HG02852 (cell line): ENCODE data around the gene SPRR2A.
"Not testable (repeated sequence)": the region's sequence is repeated elsewhere in the genome, so short reads cannot be mapped to it uniquely, and the experiment has no call there.

ENCODE experiments used
- ATAC-seq: cut with Tn5 transposase; IDR thresholded peaks from one replicate; pipeline ENCODE4 v1.9.1; 2021; ENCODE audit warnings: mild to moderate bottlenecking, moderate library complexity; ENCODE audit not compliant: unreplicated experiment

Gene SPRR2A

DNA sequence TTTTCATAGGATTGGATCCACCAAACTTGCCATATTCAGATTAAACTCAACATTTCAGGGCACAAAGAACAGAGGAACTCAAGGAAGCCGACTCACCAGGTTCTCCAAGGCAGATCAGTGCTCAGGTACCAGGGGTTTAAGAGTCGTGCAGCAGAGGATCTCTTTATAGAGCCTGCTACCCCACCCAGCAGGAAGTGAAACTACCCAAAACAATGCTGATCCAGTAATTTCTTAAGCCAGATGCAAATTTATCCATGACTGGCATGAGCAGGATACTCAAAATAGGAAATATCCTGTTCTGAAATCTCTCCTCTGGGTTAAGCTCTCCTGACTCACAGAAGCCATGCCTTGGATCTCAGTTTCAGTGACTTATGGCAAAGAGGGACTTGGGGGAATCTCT, at the start of gene SPRR2A:
TSS of gene SPRR2A (minus strand) at position 138 of the 400 bp plus-strand sequence. CDS start 777 bp downstream, outside the sequence.
- ATAC-seq = no peak

DNA sequence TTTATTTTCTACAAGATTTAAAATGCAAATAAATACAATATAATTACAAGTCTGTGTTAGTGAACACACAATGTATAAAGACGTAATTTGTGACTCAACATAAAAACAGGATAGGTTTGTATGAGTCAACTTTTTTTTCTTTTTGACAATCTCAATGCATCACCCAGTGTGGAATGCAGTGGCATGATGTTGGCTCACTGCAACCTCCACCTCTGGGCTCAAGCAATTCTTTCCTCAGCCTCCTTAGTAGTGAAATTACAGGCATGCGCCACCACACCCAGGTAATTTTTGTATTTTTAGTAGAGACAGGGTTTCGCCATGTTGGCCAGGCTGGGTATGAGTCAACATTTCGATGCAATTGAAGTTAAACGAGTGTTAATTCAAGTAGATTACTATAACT, 42.9 kb upstream of the SPRR2A start:
- no peak for ATAC-seq

DNA sequence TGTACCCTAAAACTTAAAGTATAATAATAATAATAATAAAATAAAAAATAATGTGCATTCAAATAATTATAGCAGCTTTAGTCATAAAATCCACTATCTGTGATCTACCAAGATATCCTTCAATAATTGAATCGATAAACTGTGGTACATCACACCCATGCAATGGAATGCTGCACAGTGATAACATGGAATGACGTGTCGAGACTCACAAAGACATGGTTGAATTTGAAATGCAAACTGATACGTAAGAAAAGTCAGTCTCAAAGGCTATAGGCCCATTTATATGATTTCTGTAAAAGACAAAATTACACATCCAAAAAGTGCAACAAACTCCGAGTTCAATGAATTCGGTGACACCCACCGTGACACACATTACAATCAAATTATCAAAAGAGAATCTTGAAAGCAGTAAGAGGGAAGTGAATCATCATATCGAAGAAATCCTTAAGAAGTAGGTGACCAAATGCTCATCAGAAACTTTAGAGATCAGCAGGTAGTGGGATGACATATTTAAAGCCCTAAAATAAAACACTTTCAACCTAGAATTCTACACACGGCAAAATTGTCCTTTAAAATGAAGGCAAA, 42.2 kb upstream of the SPRR2A start:
- no peak for ATAC-seq

DNA sequence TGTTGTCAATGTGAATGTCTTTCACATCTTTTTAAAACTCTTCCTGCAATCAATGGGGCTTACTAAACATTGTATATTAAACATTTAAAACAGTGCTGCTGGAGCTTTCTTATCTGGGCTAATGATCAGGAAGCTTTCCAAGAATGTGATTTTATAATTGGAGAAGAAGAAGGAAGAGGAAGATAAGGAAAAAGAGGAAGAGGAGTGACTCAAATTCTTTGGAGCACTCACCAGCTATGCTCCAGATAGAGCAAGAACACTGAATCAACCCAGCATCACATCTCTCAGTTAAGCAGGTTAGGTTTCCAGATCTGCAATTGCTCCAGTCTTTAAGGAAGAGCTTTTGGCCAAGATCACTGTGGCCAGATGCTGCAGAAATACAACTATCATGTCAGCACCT, 38.5 kb upstream of the SPRR2A start:
- no peak for ATAC-seq

DNA sequence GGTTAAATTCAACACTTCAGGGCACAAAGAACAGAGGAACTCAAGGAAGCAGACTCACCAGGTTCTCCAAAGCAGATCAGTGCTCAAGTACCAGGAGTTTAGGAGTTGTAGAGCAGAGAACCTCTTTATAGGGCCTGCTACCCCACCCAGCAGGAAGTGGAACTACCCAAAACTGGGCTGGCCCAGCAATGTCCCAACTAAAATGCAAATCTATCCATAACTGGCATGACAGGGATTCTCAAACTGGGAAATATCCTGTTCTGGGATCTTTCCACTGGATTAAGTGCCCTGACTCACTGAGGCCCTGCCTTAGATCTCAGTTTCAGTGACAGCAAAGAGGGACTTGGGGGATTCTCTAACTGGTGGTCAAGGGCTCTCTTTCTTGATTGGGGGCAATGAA, 37.1 kb upstream of the SPRR2A start, which contains the start of gene SPRR2E:
TSS of gene SPRR2E (minus strand) at position 101 of the 400 bp plus-strand sequence. CDS start 775 bp downstream, outside the sequence.
- ATAC-seq = no peak

DNA sequence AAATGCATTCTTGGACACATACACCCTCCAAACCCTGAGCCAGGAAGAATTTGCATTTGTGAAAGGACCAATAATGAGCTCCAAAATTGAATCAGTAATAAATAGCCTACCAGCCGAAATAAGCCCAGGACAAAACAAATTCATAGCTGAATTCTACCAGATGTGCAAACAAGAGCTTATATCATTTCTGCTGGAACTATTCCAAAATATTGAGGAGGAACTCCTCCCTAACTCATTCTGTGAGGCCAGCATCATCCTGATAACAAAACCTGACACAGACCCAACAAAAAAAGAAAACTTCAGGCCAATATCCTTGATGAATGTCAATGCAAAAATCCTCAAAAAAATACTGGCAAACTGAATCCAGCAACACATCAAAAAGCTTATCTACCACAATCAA, 30.3 kb upstream of the SPRR2A start:
- no peak for ATAC-seq

DNA sequence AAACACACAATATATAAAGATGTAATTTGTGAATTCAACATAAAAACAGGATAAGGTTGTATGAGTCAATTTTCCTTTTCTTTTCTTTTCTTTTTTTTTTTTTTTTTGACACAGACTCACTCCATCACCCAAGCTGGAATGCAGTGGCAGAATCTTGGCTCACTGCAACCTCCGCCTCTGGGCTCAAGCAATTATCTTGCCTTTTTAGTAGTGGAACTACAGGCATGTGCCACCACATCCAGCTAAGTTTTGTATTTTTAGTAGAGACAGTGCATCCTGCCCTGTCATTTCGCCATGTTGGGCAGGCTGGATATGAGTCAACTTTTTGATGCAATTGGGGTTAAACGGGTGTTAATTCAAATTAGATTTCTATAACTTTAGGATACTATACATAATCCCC, 24.4 kb upstream of the SPRR2A start:
- ATAC-seq = no peak

DNA sequence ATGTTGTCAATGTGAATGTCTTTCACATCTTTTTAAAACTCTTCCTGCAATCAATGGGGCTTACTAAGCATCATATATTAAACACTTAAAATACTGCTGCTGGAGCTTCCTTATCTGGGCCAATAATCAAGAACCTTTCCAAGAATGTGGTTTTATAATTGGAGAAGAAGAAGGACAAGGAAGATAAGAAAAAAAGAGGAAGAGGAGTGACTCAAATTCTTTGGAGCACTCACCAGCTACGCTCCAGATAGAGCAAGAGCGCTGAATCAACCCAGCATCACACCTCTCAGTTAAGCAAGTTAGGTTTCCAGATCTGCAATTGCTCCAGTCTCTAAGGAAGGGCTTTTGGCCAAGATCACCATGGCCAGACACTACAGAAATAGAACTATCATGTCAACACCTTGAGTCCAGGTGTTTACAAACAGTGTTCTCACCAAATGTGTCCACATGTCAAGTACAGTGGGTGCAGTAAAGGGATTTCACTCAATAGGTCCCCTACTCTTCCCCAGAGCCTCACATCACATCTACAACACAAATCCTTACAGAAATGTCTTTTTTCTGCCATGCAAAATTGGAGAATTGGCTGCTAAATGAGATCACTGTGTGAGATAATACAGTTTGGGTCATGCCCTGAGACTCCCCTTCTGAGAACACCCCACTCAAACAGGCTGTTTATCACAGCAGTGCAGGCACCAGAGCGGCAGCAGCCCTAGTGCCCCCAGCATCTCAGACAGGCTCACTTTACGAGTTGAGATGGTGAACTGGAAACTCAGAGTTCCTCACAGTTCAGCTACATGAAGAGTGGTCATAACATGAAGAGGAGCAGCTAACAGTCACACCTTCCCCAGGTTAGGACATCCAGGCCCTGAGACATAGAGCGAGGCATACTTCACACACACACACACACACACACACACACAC, 15.8 kb upstream of the SPRR2A start:
- no peak for ATAC-seq

DNA sequence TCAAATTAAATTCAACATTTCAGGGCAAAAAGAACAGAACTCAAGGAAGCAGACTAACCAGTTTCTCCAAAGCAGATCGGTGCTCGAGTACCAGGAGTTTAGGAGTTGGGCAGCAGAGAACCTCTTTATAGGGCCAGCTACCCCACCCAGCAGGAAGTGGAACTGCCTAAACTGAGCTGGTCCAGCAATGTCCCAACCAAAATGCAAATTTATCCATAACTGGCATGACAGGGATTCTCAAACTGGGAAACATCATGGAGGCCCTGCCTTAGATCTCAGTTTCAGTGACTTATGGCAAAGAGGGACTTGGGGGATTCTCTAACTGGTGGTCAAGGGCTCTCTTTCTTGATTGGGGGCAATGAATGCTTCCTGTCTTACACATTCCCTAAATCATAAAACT, 14.2 kb upstream of the SPRR2A start, which contains the start of gene SPRR2B:
TSS of gene SPRR2B (minus strand) at position 101 of the 400 bp plus-strand sequence. CDS start 772 bp downstream, outside the sequence.
- no peak for ATAC-seq

DNA sequence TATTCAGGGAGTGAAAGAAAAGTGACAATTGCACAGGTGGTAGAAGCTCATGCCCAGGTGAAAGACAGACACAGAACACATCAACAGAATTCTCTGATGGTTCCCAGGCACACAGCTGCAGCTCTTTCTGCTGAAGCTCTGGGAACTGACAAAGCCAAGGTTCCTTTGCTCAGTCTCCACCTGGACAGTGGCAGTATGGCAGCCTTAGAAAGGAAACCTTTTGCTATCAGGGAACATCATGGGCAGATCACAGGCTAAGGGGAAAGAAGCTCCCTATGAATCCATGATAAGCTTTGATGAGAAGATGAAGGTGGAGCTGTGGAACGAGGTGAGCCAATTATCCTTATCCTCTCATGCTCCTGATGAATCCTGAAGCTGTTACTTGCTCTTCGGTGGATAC, 12.9 kb upstream of the SPRR2A start:
- no peak for ATAC-seq

DNA sequence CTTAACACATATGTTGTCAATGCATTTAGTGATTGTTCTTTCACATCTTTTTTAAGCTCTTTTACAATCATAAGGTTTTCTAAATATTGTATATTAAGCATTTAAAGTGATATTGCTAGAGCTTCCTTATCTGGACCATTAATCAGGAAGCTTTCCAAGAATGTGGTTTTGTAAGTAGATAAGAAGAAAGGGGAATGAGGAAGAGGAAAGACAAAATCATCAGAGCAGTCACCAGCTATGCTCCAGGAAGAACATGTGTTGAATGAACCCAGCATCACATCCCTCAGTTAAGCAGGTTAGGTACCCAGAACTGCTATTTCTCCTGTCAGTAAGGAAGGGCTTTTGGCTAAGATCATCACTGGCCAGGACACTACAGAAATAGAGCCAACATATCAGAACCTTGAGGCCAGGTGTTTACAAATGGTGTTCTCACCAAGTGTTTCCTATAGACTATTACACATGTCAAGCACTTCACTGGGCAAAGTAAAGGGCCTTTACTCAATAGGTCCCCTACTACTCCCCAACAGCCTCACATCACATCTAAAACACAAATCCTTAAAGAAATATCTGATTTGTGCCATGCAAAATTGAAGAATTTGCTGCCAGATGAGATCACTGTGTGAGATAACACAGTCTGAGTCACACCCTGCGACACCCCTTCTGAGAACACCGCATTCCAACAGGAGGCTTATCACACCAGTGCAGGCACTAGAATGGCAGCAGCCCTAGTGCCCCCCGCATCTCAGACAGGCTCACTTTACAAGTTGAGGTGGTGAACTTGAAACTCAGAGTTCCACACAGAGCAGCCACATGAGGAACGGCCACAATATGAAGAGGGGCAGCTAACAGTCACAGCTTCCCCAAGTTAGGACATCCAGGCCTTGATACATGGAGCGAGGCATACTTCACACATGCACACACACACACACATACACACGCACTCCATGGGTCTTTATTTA, 1.8 kb upstream of the SPRR2A start:
- ATAC-seq = no peak

DNA sequence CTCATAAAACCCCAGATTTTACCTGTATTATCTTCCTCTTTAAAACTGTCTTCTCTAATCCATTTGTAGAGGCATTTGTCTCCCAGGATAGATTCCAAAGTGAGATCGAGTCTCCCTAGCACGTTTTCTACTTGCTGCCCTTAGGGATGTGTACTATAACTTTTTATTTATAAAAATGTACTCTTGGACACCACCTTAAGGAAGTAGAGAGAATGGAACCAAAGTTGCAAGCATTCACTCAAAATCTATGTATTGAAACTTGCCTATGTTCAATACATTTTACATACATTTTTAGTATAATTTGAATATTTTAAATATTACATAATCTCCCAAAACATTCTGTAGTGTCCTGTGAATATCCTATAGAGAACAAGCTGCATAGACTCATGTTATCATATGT, 842 bp upstream of the SPRR2A start:
- ATAC-seq = no peak

DNA sequence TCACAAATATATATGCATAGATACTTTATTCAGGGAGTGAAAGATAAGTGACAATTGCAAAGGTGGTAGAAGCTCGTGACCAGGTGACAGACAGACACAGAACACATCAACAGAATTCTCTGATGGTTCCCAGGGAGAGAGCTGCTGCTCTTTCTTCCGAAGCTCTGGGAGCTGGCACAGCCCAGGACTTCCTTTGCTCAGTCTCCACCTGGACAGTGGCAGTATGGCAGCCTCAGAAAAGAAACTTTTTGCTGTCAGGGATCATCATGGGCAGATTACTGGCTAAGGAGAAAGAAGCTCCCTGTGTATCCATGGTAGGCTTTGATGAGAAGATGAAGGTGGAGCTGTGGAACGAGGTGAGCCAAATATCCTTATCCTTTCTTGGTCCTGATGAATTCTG, 1.2 kb downstream of the SPRR2A start:
- ATAC-seq = not testable (repeated sequence)

DNA sequence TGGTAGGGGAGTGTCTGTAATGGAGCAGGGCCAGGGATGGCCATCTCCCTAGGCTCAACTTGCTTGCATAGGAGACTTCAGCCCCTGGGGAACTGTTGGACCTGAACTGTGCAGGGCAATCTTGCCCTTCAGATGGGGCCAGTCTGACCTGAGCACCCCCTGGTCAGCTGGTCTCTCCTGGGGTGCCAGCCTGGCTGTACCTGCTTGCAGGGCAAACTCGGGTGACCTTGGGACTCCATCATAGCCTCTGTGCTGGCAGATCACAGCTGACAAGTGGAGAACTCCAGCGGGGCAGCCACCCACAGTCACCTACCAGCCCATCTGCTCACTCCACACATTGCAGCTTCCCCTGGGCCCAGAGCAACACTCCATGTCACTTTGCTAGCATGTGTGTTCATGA, 8.1 kb downstream of the SPRR2A start:
- ATAC-seq = no peak

DNA sequence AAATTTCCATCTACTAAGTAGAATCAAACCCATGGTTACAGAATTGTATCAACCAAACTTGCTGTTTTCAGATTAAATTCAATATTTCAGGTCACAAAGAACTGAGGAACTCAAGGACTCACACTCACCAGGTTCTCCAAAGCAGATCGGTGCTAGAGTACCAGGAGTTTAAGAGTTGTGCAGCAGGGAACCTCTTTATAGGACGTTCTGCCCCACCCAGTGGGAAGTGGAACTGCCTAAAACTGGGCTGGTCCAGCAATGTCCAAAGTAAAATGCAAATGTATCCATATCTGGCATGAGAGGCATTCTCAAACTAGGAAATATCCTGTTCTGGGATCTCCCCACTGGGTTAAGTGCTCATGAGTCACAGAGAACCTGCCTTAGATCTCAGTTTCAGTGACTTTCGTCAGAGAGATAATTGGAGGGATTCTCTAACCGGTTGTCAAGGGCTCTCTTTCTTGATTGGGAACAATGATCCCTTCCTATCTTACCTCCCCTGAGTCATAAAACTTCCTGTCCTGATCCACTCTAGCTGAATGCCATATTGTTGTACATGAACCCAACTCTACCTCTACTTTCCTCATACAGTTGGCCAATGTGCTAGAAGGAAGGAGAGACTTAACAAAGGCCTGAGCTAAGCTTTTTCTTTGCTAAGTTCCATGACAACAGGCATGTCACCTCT, 16.2 kb downstream of the SPRR2A start, which contains the start of gene SPRR2D:
TSS of gene SPRR2D (minus strand) at position 171 of the 682 bp plus-strand sequence. CDS start 774 bp downstream, outside the sequence.
- ATAC-seq = no peak

DNA sequence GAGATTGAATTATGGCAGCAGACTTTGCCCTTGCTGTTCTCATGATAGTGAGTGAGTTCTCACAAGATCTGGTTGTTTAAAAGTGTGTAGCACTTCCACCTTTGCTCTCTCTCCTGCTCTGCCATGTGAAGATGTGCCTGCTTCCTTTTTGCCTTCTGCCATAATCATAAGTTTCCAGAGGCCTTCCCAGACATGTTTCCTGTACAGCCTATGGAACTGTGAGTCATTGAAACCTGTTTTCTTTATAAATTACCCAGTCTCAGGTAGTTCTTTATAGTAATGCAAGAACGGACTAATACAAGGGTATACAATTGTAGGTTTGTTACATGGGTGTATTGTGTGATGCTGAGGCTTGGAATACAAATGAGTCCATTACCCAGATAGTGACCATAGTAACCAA, 22.1 kb downstream of the SPRR2A start:
- no peak for ATAC-seq

DNA sequence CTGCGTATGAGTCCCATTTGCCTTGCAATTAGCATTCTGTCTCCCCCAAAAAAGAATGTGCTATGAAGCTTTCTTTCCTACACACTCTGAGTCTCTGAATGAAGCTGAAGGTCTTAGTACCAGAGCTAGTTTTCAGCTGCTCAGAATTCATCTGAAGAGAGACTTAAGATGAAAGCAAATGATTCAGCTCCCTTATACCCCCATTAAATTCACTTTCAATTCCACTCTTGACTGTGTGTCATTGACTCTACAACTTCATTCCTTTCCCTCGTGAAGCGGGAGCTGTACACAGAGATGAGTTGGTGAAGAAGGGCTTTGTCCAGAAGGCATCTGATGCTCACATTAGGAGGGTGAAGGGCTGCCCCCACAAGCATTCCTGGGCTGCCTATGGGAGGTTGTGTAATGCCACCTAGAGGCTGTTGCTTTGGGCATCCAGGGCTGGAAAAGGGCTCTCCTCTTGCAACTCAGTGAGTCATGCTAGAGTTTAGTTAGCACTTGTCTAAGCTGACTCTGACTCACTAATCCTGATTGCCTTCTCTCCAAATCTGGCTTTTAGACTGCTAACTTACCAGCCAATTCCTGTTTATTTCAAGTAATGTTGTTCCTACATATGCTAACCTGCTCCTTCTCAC, 24.5 kb downstream of the SPRR2A start:
- no peak for ATAC-seq

DNA sequence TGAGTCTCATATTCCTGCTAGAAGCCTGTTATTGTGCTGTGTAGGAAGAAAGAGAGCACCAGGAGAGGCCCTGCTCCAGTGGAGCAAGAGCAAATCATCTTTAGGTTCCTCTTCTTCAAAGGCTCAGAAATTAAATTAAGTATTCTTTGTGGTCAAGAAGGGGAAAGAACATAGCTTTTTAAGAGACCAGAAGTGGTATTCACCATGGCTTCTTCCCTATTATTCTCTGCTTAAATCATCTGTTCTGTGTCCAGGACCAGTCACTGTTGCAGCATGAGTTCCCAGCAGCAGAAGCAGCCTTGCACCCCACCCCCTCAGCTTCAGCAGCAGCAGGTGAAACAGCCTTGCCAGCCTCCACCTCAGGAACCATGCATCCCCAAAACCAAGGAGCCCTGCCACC, 25.2 kb downstream of the SPRR2A start:
- ATAC-seq = no peak

DNA sequence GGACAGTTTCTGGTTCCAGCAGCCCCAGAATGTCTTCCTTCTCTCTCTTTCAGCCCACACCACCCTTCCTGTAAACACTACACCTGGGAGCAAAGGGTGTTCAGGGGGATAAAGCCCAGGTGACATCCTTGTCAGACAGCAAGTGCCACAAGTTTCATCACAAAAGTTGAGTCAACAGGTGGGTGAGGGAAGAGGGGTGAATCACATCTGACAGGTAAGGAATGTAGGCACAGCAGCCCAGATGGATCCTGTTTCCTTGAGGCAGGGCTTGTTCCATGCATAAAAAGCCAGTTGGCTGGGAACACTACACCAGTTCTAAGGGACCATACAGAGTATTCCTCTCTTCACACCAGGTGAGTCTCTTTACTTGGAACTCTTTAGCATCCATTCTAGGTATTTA, 26.4 kb downstream of the SPRR2A start, which contains the start of gene SPRR1B:
TSS of gene SPRR1B (plus strand) at position 309 of the 400 bp plus-strand sequence. CDS start 1,143 bp downstream, outside the sequence.
- ATAC-seq = no peak

DNA sequence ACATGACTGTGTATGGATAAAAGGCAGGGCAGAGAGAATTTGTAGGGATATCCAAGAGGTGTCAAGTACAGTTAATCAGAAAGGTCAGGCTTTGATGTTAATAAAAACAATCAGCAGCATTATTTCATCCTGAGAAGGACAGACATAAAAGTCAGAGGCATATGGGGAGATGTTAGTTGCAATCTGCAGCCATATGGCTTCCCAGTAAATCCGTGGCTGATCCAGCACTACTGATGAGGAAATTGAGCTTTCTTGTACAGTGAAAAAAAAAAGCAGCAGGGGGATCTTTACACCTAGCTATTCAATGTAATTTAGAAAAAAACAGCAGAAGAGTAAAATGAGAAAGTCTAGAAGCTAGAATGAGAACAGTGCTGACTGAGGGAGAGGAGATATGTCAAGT, 28.5 kb downstream of the SPRR2A start:
- no peak for ATAC-seq
